ENCODE data around the gene NRGN.

NRGN gene

DNA sequence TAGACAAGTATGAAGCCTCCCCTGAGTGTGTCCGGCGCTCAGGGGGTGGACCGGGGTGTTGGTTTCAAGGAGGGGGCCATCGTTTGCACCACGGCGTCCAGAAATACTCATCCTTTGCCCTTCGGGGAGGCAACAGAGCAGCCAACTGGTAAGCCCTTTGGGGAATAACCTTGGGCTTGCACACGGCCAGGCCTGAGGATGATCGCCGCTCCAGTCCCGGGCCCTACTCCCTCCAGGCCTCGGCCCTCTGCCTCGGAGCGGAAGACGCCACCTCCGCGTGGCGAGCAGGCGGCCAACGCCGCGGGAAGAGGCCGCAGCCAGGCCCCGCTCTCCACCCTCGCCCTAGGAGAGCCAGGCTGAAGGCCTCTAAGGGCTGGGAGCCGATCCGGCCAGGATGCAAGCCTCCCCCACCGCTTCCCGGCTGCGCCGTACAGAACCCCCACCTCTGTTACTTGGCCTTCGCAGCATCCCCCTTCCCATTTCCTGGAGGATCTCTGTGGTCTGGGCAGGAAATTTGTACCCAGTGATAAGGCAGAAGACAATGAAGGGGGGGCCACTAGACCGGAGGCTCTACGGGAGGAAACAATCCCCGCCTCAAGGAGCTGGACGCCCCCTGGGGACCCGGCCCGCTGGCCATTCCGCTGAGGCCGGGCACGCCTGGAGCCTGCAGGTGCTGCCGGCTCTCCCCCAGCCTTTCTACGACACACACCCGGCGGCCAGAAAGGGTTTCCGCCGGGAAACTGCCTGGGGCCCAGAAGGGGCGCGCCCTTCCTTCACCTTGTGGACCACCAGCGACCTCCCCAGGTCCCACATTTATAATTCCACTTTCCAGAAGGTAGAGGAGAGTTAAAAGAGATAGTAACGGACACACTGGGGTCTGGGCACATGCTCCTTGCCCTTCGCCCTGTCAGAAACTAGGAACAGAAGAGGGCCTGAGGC lies 19.8 kb downstream of the NRGN start:
- H3K4me1 ChIP-seq (ENCODE audit: control insufficient read depth in 1 of 2, insufficient read depth in 2 of 2, low read length in 2 of 2): peaks cover 3 to 49% of the 10 kb centered on the region in 2 donors
- peaks cover 52% of the 10 kb centered on the region for H3K27me3 ChIP-seq (ENCODE audit: low read depth, low read length)
- H3K4me3 ChIP-seq (ENCODE audit: low read depth in 1 of 2, low read length in 2 of 2): peak overlapping the region in 1 of 2 donors; percentile 54
- H3K9me3 ChIP-seq (ENCODE audit: control insufficient read depth in 1 of 2, low read length in 2 of 2): no peaks in the 10 kb centered on the region
- H3K36me3 ChIP-seq (ENCODE audit: control insufficient read depth in 1 of 2, insufficient read depth in 2 of 2, low read length in 2 of 2): no peaks in the 10 kb centered on the region
- no peak overlapping the region for H3K27ac ChIP-seq (ENCODE audit: low read length)

GRCh38 chr11:124760205-124760652 lies 20.5 kb downstream of the NRGN start:
- Histone ChIP-seq H3K36me3 (ENCODE audit: control insufficient read depth in 1 of 2, insufficient read depth in 2 of 2, low read length in 2 of 2) (peaks cover 0 to under 1% of the 10 kb centered on the region in 2 donors), H3K27ac (ENCODE audit: low read length) (peak overlapping the region; percentile 39), H3K4me3 (ENCODE audit: low read depth in 1 of 2, low read length in 2 of 2) (peak overlapping the region; percentile 42 to 49), H3K27me3 (ENCODE audit: low read depth, low read length) (peaks cover 52% of the 10 kb centered on the region), H3K4me1 (ENCODE audit: control insufficient read depth in 1 of 2, insufficient read depth in 2 of 2, low read length in 2 of 2) (peaks cover 3 to 49% of the 10 kb centered on the region in 2 donors), H3K9me3 (ENCODE audit: control insufficient read depth in 1 of 2, low read length in 2 of 2) (no peaks in the 10 kb centered on the region)

- Histone ChIP-seq H3K4me1 (ENCODE audit: control insufficient read depth in 1 of 2, insufficient read depth in 2 of 2, low read length in 2 of 2) (peaks cover 3 to 49% of the 10 kb centered on the region in 2 donors), H3K27me3 (ENCODE audit: low read depth, low read length) (peaks cover 51% of the 10 kb centered on the region), H3K4me3 (ENCODE audit: low read depth in 1 of 2, low read length in 2 of 2) (peak overlapping the region; percentile 42 to 49), H3K36me3 (ENCODE audit: control insufficient read depth in 1 of 2, insufficient read depth in 2 of 2, low read length in 2 of 2) (peaks cover 0 to 5% of the 10 kb centered on the region in 2 donors), H3K27ac (ENCODE audit: low read length) (peak overlapping the region; percentile 39), H3K9me3 (ENCODE audit: control insufficient read depth in 1 of 2, low read length in 2 of 2) (no peaks in the 10 kb centered on the region)
Observed at GRCh38 chr11:124760806-124761205, 21.1 kb downstream of the NRGN start.

DNA sequence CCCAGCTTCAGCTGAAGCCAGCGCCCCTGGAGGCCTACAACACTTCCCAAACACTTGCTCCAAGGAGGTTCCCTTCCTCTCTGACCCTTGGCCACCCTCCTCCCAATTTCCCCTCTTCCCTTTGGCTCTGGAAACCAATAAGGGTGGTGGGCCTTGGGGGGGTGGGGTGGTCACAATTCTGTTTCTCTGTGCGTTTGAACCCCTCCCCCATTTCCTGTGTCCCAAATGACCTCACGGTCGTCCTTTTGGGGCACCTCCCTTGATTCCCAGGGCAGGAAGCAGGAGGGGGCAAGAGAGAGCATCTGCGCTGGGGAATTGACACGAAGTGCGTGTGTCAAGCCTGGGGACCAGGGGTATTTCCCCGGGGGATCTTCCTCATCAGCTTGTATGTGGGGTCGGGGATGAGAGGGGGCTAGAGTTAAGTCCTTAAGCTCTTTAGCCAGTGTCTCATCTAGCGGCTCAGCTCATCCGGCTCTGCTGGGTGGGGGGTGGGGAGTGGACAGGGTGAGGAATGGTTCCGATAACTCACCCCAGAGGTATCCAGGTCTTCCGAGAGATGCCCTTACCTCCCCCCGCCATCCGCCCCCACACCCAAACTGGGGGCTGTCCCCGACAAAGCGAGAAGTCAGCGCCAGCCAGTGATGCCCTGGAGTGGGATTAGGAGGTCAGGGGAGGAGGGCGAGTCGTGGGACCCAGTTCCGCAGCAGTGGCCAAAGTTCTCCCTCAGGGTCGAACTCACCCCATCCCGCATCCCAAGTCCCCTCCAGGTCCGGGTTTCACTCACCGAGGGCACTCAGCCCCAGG lies 21.8 kb downstream of the NRGN start:
- peaks cover 5% of the 10 kb centered on the region in 2 donors for H3K36me3 ChIP-seq (ENCODE audit: control insufficient read depth in 1 of 2, insufficient read depth in 2 of 2, low read length in 2 of 2)
- H3K27ac ChIP-seq (ENCODE audit: low read length): peak overlapping the region; percentile 27
- H3K9me3 ChIP-seq (ENCODE audit: control insufficient read depth in 1 of 2, low read length in 2 of 2): no peaks in the 10 kb centered on the region
- H3K4me3 ChIP-seq (ENCODE audit: low read depth in 1 of 2, low read length in 2 of 2): peak overlapping the region; percentile 42 to 49
- peaks cover 3 to 49% of the 10 kb centered on the region in 2 donors for H3K4me1 ChIP-seq (ENCODE audit: control insufficient read depth in 1 of 2, insufficient read depth in 2 of 2, low read length in 2 of 2)
- peaks cover 47% of the 10 kb centered on the region for H3K27me3 ChIP-seq (ENCODE audit: low read depth, low read length)

DNA sequence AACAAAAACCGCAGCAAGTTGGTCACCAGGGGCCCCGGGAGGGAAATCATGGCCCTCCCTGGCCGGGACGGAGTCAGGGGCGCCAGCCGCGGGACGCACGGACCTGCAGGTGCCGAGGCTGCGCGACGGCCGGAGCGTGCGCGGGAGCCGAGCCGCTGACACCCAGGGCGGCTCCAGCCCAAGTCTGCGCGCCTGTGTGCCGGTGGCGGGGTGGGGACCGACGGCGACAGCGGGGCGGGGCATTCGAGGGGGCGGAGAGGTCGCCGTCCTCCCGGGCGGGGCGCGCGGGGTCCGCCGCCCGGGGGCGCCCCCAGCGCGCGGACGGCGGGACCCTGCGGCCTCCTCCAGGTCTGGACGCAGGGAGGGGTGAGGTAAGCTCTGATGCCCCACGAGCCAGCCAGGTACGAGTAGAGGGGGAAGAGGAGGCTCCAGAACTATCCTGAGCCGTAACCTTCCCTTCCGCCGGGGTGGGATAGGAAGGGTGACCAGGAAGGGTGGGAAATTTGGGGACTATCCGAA lies 22.4 kb downstream of the NRGN start, which contains the start of gene ESAM:
TSS of gene ESAM (minus strand) at position 186 of the 519 bp plus-strand sequence. CDS start at position 50, 136 bp downstream.
- Histone ChIP-seq H3K9me3 (ENCODE audit: control insufficient read depth in 1 of 2, low read length in 2 of 2) (no peaks in the 10 kb centered on the region), H3K4me3 (ENCODE audit: low read depth in 1 of 2, low read length in 2 of 2) (peak within 1 kb of the TSS; percentile 67 to 68), H3K4me1 (ENCODE audit: control insufficient read depth in 1 of 2, insufficient read depth in 2 of 2, low read length in 2 of 2) (peaks cover 3 to 49% of the 10 kb centered on the region in 2 donors), H3K36me3 (ENCODE audit: control insufficient read depth in 1 of 2, insufficient read depth in 2 of 2, low read length in 2 of 2) (peaks cover 5 to 10% of the 10 kb centered on the region in 2 donors), H3K27ac (ENCODE audit: low read length) (peak within 1 kb of the TSS; percentile 27), H3K27me3 (ENCODE audit: low read depth, low read length) (peaks cover 44% of the 10 kb centered on the region)

- peaks cover 40% of the 10 kb centered on the region for H3K27me3 ChIP-seq (ENCODE audit: low read depth, low read length)
- H3K27ac ChIP-seq (ENCODE audit: low read length): no peak overlapping the region
- peaks cover 5 to 15% of the 10 kb centered on the region in 2 donors for H3K36me3 ChIP-seq (ENCODE audit: control insufficient read depth in 1 of 2, insufficient read depth in 2 of 2, low read length in 2 of 2)
- peaks cover 3 to 49% of the 10 kb centered on the region in 2 donors for H3K4me1 ChIP-seq (ENCODE audit: control insufficient read depth in 1 of 2, insufficient read depth in 2 of 2, low read length in 2 of 2)
- no peaks in the 10 kb centered on the region for H3K9me3 ChIP-seq (ENCODE audit: control insufficient read depth in 1 of 2, low read length in 2 of 2)
- H3K4me3 ChIP-seq (ENCODE audit: low read depth in 1 of 2, low read length in 2 of 2): peak overlapping the region; percentile 67 to 68
Observed at GRCh38 chr11:124762624-124763155, 22.9 kb downstream of the NRGN start.

GRCh38 chr11:124763156-124763947 lies 23.6 kb downstream of the NRGN start:
- Histone ChIP-seq H3K27me3 (ENCODE audit: low read depth, low read length) (peaks cover 40% of the 10 kb centered on the region), H3K4me1 (ENCODE audit: control insufficient read depth in 1 of 2, insufficient read depth in 2 of 2, low read length in 2 of 2) (peaks cover 3 to 43% of the 10 kb centered on the region in 2 donors), H3K4me3 (ENCODE audit: low read depth in 1 of 2, low read length in 2 of 2) (peak overlapping the region; percentile 67 to 68), H3K9me3 (ENCODE audit: control insufficient read depth in 1 of 2, low read length in 2 of 2) (no peaks in the 10 kb centered on the region), H3K27ac (ENCODE audit: low read length) (no peak overlapping the region), H3K36me3 (ENCODE audit: control insufficient read depth in 1 of 2, insufficient read depth in 2 of 2, low read length in 2 of 2) (peaks cover 5 to 17% of the 10 kb centered on the region in 2 donors)

DNA sequence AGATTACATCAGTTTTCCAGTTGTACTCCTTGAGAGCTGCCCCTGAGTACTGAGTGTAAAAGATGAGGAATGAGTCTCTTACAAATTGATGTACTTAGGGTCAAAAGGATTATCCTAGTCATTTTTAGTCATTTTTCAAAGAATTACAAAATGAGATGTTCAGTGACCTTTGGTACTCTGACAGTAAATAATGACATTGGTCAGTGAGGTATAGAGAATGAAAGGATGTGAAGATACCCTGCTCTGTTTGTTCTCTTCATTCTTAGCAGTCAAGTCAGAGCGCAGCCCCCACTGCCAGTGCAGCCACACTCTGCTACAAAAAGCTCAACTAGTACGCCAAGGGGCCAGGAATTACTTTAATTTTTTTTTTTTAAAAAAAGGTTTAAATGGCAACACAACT lies 26.4 kb downstream of the NRGN start:
- Histone ChIP-seq H3K36me3 (ENCODE audit: control insufficient read depth in 1 of 2, insufficient read depth in 2 of 2, low read length in 2 of 2) (peaks cover 8 to 27% of the 10 kb centered on the region in 2 donors), H3K4me3 (ENCODE audit: low read depth in 1 of 2, low read length in 2 of 2) (no peak overlapping the region)

DNA sequence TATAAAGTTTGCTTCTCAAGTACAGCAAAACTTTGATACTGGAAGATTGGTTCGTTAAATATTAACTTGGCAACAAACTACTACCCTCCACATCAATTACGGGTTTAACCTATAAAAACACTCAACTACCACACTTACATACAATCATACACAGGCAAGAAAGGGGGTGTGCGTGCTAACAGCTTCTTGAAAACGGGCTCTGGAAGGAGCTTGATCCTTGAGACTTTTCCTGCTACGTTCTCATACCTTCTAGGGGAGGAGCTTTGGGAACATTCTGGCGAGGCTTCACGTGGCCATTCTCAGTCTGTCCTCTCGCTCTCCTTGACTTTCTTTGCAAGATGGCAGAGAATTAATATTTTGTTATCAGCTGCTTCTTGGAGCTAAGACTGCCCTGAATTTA lies 29.2 kb downstream of the NRGN start:
- Histone ChIP-seq H3K27me3 (ENCODE audit: low read depth, low read length) (no peaks in the 10 kb centered on the region), H3K36me3 (ENCODE audit: control insufficient read depth in 1 of 2, insufficient read depth in 2 of 2, low read length in 2 of 2) (peaks cover 14 to 27% of the 10 kb centered on the region in 2 donors), H3K27ac (ENCODE audit: low read length) (no peak overlapping the region), H3K4me1 (ENCODE audit: control insufficient read depth in 1 of 2, insufficient read depth in 2 of 2, low read length in 2 of 2) (no peaks in the 10 kb centered on the region), H3K4me3 (ENCODE audit: low read depth in 1 of 2, low read length in 2 of 2) (no peak overlapping the region), H3K9me3 (ENCODE audit: control insufficient read depth in 1 of 2, low read length in 2 of 2) (no peaks in the 10 kb centered on the region)

More for the DNA sequence above, 26.4 kb downstream of the NRGN start:
- H3K27me3 ChIP-seq (ENCODE audit: low read depth, low read length): peaks cover 17% of the 10 kb centered on the region
- H3K27ac ChIP-seq (ENCODE audit: low read length): no peak overlapping the region
- H3K9me3 ChIP-seq (ENCODE audit: control insufficient read depth in 1 of 2, low read length in 2 of 2): no peaks in the 10 kb centered on the region
- peaks cover 3 to 22% of the 10 kb centered on the region in 2 donors for H3K4me1 ChIP-seq (ENCODE audit: control insufficient read depth in 1 of 2, insufficient read depth in 2 of 2, low read length in 2 of 2)

Data from muscle layer of duodenum (tissue), 2 donors.